Glomerular endothelial cell (primary cell): ENCODE results near the gene API5. TPM values are rescaled to one million over a fixed set of nuclear protein-coding genes. Genes with fewer than 3 reads are reported as not detected.
"Not testable (repeated sequence)": the region's sequence is repeated elsewhere in the genome, so short reads cannot be mapped to it uniquely, and the experiment has no call there.

Experiments
- DNase-seq: peaks from one replicate; pipeline ENCODE4 v3.0.0-alpha.2; 2011; ENCODE audit warnings: low read depth, low spot score; ENCODE audit errors: extremely low read depth
- total RNA-seq: library from RNA; depleted of rRNA; stranded (reverse); fragments of >200 nt; gene quantifications from 2 replicates; pipeline ENCODE4 v1.2.3, GENCODE V29; 2015

Gene API5
- total RNA-seq: 71.4 and 81.9 TPM in 2 replicates

DNA sequence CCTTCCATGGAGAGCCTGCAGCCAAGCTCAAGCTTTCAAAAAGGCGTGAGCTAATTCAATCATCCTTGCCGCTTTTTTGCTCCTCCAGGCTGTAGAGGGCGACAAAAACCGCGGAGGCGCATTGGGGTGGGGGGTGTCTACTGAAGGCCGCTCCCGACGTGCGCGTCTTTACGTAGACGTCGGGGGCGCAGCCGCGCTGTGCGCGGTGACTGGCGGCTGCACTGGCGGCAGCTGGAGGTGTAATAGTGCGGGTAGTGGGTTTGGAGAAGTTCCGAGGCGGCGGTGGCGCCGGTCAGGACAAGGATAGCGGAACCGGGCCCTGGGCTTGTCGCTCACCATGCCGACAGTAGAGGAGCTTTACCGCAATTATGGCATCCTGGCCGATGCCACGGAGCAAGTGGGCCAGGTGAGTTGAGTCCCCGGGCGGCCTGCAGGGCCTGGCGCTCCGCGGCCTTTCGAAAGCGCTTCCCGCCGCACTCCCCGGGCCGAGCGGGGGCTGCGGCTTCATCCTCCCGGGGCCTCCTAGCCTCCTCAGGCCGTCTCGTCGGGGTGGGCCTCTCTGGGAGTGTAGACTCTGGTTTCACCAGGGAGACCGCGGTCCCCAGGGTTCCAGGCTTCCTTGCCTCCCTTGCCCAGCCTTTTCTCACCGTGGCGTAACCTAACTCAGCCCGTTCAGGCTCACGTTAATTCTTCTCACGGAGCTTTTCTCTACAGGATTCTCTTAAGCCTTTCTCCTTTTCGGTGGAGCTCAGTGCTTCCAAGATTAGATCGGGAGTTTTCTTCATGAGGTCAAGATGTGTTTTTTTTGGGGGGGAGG lies at the start of gene API5:
Gene API5 (plus strand): TSS at position 206 of the 817 bp plus-strand sequence. CDS start 132 bp downstream, at position 338.
- DNase-seq: peak; percentile 74

DNA sequence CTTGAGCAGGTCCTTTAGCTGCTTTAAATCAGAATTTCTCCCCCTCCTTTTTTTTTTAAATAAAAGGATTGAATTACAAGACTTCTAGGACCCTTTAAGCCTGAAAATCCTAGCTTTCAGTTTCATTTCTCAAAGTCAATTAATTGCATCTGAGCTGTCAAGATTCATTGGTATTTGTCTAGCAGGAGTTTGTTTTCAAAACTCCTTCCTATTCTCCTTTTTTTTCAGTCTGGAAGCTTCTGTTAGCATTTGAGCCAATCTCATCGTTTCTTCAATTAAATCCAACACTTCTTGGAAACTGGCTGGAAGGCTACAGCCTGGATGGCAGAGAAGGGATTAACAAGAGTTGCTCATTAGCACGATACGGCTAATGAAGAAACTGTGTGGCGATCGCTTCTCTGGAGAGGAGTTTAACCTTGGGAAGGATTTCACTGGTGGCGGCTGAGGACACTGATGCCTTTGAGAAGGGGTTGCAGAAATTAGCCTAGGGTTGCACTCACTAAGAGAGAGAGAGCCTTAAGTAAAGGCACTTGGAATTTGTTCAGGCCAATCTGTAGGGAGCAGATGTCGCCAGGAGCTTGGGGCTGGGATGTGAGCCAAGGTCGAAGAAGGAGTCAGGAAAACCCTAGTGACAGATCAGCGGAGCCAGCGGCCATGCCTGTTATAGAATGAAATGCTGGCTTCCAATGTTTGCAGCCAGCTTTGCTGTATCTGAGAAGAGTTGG lies 43.8 kb upstream of the API5 start:
- no peak for DNase-seq

DNA sequence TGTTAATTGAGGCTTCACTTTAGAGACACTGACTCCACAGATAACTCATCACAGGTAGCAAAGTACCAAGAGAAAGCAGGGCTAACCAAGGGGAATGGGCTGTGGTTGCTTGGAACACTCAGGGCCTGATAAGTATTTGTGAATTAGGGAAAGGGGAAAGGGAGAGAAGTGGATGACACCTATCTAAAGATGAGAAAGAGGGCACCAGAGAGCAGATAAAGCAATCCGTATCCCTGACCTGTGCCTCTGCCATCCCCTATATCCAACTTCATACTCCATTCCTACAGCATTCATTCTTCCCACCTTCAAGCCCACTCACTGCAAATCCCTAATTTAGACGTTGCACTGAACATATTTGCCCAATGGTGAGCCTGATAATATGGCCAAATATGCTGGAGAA lies 43.0 kb upstream of the API5 start:
- DNase-seq: no peak

DNA sequence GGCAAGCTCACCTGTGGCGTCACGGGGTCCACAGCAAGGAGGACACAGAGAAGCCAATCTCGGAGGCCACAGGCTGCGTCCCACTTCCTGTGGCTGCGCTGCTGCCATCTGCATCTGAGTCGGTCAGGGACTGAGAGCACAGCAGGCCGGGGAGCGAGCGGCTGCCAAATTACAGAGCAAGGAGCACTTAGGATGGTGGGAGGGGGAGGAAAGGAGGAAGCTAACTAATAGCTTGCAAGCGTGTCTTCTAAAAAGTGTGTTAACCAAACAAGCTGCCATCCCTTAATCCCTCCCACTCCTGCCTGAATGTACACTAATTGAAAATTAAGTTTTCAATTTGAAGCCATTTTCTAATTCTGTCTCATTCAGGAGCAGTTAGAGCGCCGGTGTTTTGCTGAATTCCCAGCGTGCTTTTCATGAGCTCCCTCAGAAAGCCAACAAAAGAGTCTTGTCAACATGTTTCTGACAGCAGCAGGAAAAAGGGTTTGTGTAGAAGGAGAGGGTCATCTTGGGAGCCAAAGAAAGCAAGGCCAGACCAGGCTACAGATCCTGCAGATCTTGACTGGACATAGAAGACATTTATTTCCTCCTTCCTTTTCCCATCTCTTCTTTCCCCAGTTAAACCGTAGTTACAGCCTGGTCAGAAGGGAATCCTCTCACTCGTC lies 42.4 kb upstream of the API5 start:
- DNase-seq: no peak

DNA sequence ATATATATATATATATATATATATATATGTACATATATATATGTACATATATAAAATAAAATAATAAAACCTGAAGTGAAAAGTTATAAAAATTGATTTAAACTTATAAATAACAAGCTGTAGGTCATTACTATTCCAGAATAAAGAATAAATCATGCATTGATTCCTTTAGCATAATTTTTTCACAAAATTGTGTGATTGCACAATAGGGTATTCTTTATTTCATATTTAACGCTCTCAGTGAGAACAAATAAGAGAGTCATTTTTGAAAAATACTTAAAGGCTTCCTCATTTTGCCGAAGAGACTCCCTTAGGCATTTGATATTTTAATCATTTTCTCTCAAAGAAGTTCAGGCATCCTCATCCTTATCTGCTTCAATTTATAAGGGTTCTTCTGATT lies 41.3 kb upstream of the API5 start:
- no peak for DNase-seq

DNA sequence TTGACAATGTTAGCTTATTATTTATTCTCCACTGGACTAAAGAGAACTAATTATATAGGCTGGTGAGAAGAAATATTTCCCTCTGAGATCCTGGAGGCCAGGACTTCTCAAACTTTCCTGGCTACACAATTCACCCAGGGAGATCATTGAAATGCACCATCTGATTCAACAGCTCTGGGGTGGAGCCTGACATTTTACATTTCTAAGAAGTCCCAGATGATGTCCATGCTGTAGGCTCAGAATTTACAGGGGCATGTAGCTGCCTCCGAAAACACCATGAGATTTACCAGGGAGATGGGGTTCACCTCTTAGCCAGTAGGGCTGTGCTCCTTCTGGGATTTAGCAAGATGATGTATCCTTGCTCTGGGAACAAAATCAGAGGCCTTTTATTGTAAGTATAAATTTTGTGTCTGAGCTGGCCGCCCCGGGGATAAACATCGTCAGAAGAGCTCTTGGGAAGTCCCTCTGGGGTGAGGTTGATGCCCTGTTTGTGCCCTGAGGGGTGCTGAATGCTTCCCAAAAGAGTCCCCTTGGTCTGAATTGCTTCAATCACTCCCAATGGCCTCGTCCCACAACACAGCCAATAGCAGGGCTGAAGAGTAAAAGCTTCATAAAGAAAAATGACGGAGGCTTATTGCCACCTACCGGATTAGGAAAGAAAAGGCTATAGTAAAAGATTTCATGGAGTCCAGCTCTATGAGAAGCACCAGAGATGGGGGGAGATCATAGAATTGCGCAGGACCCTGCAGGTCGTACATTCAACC lies 33.4 kb upstream of the API5 start:
- DNase-seq: no peak

DNA sequence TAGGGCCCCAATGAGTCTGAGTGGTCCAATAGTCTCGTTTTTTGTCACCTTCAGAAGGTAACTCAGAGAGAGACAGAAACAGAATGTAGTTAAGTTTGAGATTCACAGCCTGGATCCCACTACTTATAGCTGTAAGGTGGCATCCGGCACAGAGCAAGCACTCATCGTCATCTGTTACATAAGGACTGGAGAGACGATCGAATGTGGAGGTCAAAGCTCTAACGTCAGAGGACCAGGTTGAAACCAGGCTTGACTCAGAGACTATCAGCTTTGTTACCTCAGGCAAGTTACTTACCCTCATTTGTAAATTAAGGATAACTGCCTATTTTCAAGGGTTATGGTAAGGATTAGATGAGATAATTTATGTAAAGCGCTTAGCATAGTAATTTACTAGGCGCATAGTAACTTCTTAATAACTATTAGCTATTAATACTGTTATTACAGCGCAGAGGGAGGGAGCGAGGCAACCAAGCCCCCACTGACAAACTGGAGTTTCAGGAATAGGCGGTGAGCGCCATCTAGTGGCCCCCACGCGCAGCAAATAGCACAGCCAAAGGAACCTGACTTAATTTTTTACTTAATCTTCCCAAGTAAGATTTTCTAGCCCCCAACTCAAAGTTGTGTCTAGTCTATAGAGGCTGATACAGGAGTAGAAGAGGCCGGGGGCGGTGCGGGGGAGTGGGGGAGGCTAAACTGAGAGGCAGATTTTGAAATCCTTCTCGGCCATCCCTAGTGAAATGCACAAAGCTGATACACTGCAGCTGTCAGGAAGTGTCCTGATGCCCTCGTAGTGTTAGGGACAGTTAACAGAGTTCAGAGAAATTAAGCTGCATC lies 29.0 kb upstream of the API5 start:
- DNase-seq: no peak

DNA sequence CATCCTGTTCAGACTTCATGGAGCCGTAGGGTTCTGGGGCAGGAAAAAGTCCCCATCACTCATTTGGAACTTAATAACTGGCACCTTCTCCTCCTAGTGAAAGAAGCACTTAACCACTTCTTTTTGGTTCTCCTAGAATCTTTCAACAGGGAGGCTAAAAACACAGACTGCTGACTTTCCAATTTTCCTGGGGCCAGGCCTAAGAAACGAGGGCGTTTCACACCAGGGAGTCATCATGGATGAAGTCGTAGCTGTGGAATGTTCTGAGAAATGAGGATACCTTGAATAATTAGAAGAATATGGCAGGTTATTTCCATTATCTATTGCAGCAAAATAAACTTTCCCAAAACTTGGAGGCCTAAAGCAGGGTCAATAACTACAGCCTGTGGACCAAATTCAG lies 26.0 kb upstream of the API5 start:
- DNase-seq: no peak

DNA sequence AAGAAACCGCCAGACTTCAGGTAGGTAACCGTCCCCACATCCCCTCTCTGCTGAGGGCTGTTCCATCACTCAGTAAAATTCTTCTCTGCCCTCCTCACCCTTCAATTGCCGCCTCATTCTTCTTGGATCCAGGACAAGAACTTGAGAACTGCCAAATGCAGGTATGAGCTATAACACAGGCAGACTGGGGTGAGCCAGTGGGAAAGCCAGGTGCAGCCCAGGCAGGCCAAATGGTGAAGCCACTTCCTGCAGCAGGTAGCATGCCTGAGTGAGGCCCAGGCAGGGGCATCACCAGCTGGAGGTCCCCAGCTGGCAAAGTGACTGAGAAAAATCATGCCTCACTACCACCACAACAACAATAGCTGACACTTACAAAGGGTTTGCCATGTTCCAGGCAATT lies 22.4 kb upstream of the API5 start:
- no peak for DNase-seq

DNA sequence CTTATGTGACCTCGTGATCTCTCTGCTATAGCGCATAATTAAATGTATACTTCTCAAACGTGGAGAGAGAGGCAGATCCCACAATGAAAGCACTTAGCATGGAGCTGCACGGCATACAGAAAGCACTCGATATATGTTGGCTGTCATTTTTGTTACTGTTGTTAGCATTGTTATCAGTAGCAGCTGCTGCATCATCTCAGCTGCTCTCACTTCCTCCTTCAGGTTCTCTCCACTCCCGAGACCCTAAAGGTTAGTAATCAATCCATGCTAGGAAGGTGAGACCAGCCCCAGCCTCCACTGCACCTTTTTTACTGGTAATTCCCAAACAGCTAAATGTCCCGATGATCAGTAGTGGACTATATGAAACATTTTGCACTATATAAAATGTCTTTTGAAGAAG lies 13.4 kb upstream of the API5 start:
- DNase-seq: no peak

DNA sequence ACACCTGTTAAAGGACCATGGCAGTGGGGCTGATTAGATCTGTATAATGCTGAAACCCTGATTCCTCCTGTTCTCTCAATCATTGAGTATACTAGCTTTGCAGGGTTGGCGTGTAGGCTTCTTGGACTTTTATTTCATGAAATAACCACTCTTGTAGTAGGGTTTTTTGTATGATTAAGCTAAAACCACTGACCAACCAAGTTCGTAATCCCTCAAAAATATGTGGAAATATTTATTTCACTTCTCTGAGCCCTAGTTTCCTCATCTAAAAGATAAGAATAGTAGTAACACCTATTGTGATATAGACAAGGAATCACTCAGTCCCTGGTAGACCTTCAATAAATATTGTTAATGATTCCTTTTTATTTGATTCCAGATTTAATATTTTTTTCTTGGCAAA lies 4.2 kb downstream of the API5 start:
- no peak for DNase-seq

DNA sequence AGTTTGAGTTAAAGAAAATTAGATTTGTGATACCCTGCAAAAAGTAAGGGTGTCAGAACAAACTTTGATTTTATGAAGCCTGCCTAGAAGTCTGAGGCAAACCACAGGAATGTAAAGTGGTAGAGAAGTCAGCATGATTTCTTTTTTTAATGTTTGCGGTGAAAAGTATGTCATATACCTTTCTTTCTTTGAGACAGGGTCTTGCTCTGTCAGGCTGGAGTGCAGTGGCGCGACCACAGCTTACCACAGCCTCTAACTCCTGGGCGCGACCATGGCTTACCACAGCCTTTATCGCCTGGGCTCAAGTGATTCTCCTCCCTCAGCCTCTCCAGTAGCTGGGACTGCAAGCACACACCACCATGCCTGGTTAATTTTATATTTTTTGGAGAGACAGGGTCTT lies 4.7 kb downstream of the API5 start:
- no peak for DNase-seq

DNA sequence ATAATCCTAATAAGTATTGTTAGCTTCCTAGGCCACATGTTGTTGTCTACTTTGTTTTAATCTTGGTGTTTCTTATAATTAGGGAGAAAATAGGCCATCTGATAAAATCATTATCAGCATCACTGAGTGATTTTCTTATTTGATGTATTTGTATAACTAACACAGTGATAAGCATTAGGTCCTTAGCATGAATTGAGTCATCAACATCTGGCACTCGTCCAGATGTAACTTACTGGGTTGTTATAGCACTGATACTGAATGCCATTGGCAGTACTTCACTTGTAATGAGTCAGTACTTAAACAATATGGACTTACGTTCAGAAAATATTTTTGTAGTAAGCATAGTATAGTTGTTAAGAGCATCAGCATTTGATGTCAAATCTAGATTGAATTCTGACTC lies 16.2 kb downstream of the API5 start:
- peak; percentile 98 for DNase-seq

DNA sequence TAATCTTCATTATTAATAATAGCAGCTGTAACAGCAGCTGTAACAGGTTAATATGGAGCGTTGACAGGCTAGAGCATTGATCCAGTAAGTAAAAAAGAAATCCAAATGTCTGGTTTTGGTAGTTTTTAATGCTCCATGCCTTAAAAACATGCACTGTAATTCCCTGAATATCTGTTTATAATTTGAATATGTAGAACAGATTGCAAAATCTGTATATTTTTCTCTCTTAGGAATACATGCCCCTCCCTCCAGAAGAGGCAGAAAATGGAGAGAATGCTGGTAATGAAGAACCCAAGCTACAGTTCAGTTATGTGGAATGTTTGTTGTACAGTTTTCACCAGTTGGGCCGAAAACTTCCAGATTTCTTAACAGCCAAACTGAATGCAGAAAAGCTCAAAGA lies 16.7 kb downstream of the API5 start:
- DNase-seq: no peak

DNA sequence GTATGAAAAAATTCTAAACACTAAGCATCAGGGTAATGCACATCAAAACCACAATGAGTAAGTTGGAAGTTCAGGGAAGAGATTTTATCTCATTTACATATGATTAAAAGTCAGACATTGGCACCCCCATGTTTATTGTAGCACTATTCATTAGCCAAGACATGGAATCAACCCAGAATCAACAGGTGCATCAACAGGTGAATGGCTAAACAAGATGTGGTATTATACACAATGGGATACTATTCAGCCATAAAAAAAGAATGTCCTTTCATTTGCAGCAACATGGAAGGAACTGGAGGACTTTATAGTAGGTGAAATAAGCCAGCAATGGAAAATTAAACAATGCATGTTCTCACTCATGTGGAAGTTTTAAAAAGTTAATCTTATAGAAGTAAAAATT lies 29.4 kb downstream of the API5 start:
- no peak for DNase-seq

DNA sequence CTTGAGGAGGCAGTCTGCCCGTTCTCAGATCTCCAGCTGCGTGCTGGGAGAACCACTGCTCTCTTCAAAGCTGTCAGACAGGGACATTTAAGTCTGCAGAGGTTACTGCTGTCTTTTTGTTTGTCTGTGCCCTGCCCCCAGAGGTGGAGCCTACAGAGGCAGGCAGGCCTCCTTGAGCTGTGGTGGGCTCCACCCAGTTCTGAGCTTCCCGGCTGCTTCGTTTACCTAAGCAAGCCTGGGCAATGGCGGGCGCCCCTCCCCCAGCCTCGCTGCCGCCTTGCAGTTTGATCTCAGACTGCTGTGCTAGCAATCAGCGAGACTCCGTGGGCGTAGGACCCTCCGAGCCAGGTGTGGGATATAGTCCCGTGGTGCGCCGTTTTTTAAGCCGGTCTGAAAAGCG lies 39.6 kb downstream of the API5 start:
- DNase-seq: not testable (repeated sequence)

DNA sequence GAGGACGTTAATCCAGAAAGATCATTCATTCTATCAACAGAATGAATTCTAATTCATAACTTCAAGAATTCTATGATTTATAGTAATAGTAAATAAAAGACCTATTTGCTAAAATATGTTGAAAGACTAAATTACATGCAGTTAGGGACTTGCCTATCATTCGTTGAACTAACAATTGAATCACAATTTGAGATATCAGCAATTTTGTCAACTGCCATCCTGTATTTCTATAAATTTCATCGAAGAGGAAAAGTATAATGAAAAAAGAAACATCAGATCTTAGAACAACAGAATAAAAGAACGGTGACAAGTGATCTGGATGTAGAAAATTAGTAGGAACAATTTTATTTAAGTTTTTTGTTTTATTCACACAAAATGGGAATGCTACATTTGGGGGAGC lies 42.5 kb downstream of the API5 start:
- DNase-seq: no peak

DNA sequence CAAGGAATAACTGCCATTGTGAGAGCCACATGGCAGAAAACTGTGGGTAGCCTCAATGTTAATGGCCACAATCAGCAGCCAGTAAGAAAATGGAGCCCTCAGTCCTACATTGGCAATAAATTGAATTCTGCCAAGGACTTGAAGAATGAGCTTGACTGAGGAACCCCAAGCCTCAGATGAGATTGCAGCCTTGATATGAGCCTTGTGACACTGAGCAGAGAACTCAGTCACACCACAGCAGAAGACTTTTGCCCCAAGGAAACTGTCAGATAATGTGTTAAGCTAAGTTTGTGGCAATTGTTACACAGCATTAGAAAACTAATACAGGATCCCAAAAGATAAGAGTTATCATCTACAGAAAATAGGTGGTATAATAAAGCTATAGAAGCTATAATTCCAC lies 44.5 kb downstream of the API5 start:
- no peak for DNase-seq

DNA sequence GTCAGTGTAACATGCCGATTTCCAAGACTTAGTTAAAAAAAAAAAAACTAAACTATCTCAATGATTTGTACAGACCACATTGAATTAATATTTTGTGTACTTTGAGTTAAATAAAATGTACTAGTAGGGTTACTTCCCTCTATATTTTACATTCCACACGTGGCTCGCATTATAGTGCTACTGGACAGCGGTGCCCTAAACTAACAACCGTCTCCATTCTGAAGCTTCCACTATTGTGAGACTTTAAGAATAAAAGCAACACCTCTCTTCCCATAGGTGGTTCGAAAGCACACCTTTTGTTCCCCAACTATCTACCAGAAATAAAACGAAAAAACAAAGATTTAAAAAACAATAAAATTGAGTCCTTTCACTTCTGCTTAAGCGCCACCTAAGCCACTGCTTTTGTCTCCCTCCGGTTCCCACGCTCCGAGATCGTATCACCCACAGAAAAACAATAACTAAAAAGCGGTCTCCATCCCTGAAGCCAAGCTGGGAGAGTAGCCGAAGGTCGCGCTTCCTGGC lies 46.5 kb downstream of the API5 start:
- DNase-seq: no peak
